Fibroblast of lung (primary cell): ENCODE results near the gene CALB2. TPM values are rescaled to one million over a fixed set of nuclear protein-coding genes. Genes with fewer than 3 reads are reported as not detected.

Experiments used
- DNase-seq, 2 donors: peaks; one replicate each; pipeline versions ENCODE4 v3.0.0 to v3.0.0-alpha.2; 2010; ENCODE audit warnings: low read depth in 2 of 2
- H2AFZ ChIP-seq: 2 replicates; pipeline ENCODE4 v1.5.1; 2012; ENCODE audit warnings: low read length, control low read depth, inconsistent platforms
- H3K27ac ChIP-seq: 2 replicates; pipeline ENCODE4 v1.5.1; 2011; ENCODE audit warnings: low read length, control low read depth; ENCODE audit not compliant: insufficient read depth
- H3K27me3 ChIP-seq: 2 replicates; pipeline ENCODE4 v1.5.1; 2011; ENCODE audit warnings: mild to moderate bottlenecking, low read length; ENCODE audit not compliant: control insufficient read depth, insufficient read depth
- H3K36me3 ChIP-seq: 2 replicates; pipeline ENCODE4 v1.5.1; 2011; ENCODE audit warnings: low read length; ENCODE audit not compliant: control insufficient read depth, insufficient read depth
- H3K4me1 ChIP-seq: 2 replicates; pipeline ENCODE4 v1.5.1; 2011; ENCODE audit warnings: low read length; ENCODE audit not compliant: control insufficient read depth, insufficient read depth; ENCODE audit errors: extremely low read depth
- H3K4me2 ChIP-seq: 2 replicates; pipeline ENCODE4 v1.5.1; 2011; ENCODE audit warnings: low read length, control low read depth; ENCODE audit not compliant: insufficient read depth; ENCODE audit errors: extremely low read depth
- H3K4me3 ChIP-seq, 4 experiments: fragments of 200-600 bp in 1 of 4; sonication (generic) in 1 of 4; replicated peaks in 1 of 4; 2 replicates each; pipeline ENCODE4 v1.5.1; 2011 to 2016; ENCODE audit warnings: low read length in 4 of 4, low read depth in 3 of 4, mild to moderate bottlenecking in 3 of 4, control low read depth in 2 of 4, inconsistent platforms in 1 of 4, mixed read lengths in 1 of 4; ENCODE audit not compliant: insufficient read depth in 1 of 4; ENCODE audit errors: control extremely low read depth in 1 of 4
- H3K79me2 ChIP-seq: 2 replicates; pipeline ENCODE4 v1.5.1; 2012; ENCODE audit warnings: mild to moderate bottlenecking, low read length, inconsistent platforms; ENCODE audit not compliant: control insufficient read depth, insufficient read depth
- H3K9ac ChIP-seq: 2 replicates; pipeline ENCODE4 v1.5.1; 2011; ENCODE audit warnings: mild to moderate bottlenecking, low read length, control low read depth; ENCODE audit not compliant: insufficient read depth
- H3K9me3 ChIP-seq: 2 replicates; pipeline ENCODE4 v1.5.1; 2012; ENCODE audit warnings: low read depth, low read length; ENCODE audit not compliant: control insufficient read depth, insufficient read depth
- H4K20me1 ChIP-seq: 2 replicates; pipeline ENCODE4 v1.5.1; 2011; ENCODE audit warnings: low read length; ENCODE audit not compliant: control insufficient read depth, insufficient read depth; ENCODE audit errors: extremely low read depth
- CTCF ChIP-seq, 2 donors: IDR thresholded peaks in 1 of 2; conservative IDR thresholded peaks in 1 of 2; 1 replicate in 1 of 2; 2 replicates in 1 of 2; pipeline ENCODE4 v1.5.1; 2011 to 2012; ENCODE audit warnings: low read length in 2 of 2, control low read depth in 1 of 2, inconsistent platforms in 1 of 2, low read depth in 1 of 2, mild to moderate bottlenecking in 1 of 2
- EZH2 ChIP-seq: IDR thresholded peaks from 2 replicates; pipeline ENCODE4 v1.5.1; 2012; ENCODE audit warnings: low read length, control low read depth, mild to moderate bottlenecking; ENCODE audit errors: missing control alignments
- polyA plus RNA-seq, 2 donors: library from polyadenylated mRNA; depleted of rRNA in 1 of 2; stranded (reverse) in 1 of 2; unstranded in 1 of 2; fragments of >200 nt; gene quantifications; 2 replicates each; pipeline ENCODE4 v1.2.1, GENCODE V29; 2011 to 2012; ENCODE audit warnings: missing spikeins in 1 of 2
- total RNA-seq: library from RNA; depleted of rRNA; stranded (reverse); fragments of >200 nt; gene quantifications from 2 replicates; pipeline ENCODE4 v1.2.1, GENCODE V29; 2014

CALB2 gene
- total and polyA plus RNA-seq, 2 donors (not counting 1 experiment from before 2014, with no cell fraction given) = 0.58 to 1.3 TPM

- no peak for DNase-seq
- Histone ChIP-seq H3K27me3 (no peaks in the 10 kb centered on the region), H3K4me1 (no peaks in the 10 kb centered on the region), H2AFZ (no peak overlapping the region), H3K4me3 (no peak overlapping the region), H3K79me2 (no peaks in the 10 kb centered on the region), H3K4me2 (no peak overlapping the region), H3K9ac (no peak overlapping the region), H3K36me3 (no peaks in the 10 kb centered on the region), H3K9me3 (no peaks in the 10 kb centered on the region), H3K27ac (no peak overlapping the region), H4K20me1 (no peaks in the 10 kb centered on the region)
- no peak for TF ChIP-seq CTCF (conservative IDR thresholded peaks at IDR 0.05 in 1 of 2, IDR thresholded peaks at IDR 0.05 in 1 of 2; ENCODE audit: low read depth in 1 of 2, low read length in 2 of 2)
- no peak for TF ChIP-seq EZH2
Observed at GRCh38 chr16:71399801-71400563, 41.5 kb downstream of the CALB2 start.

GRCh38 chr16:71402007-71402406 lies 43.5 kb downstream of the CALB2 start:
- Histone ChIP-seq H3K9ac (no peak overlapping the region), H3K4me2 (no peak overlapping the region), H3K4me1 (no peaks in the 10 kb centered on the region), H3K27me3 (no peaks in the 10 kb centered on the region), H3K9me3 (no peaks in the 10 kb centered on the region), H3K4me3 (no peak overlapping the region), H2AFZ (no peak overlapping the region), H3K79me2 (no peaks in the 10 kb centered on the region), H3K27ac (no peak overlapping the region), H3K36me3 (no peaks in the 10 kb centered on the region), H4K20me1 (no peaks in the 10 kb centered on the region)
- DNase-seq = no peak
- TF ChIP-seq EZH2 (no peak), CTCF (conservative IDR thresholded peaks at IDR 0.05 in 1 of 2, IDR thresholded peaks at IDR 0.05 in 1 of 2; ENCODE audit: low read depth in 1 of 2, low read length in 2 of 2) (no peak)

GRCh38 chr16:71402674-71403073 lies 44.2 kb downstream of the CALB2 start:
- Histone ChIP-seq H3K79me2 (no peaks in the 10 kb centered on the region), H3K4me1 (no peaks in the 10 kb centered on the region), H3K9ac (no peak overlapping the region), H3K9me3 (no peaks in the 10 kb centered on the region), H2AFZ (no peak overlapping the region), H3K36me3 (no peaks in the 10 kb centered on the region), H3K27ac (no peak overlapping the region), H4K20me1 (no peaks in the 10 kb centered on the region), H3K4me2 (no peak overlapping the region), H3K4me3 (no peak overlapping the region), H3K27me3 (no peaks in the 10 kb centered on the region)
- no peak for DNase-seq
- TF ChIP-seq EZH2 = no peak
- TF ChIP-seq CTCF (conservative IDR thresholded peaks at IDR 0.05 in 1 of 2, IDR thresholded peaks at IDR 0.05 in 1 of 2; ENCODE audit: low read depth in 1 of 2, low read length in 2 of 2) = no peak
